IMR-90 (cell line): Measurements from ENCODE around the gene GGN. TPM values are rescaled to one million over a fixed set of nuclear protein-coding genes. Genes with fewer than 3 reads are reported as not detected.

Experiments
- ATAC-seq: fragments of 200-7000 bp; cut with Tn5 transposase; 2 replicates; pipeline ENCODE4 v1.9.1; 2020; ENCODE audit warnings: low read depth, mild to moderate bottlenecking, moderate library complexity
- BruUV-seq: library from RNA; stranded (reverse); fragments of 400-500 nt; replicated peaks from 2 replicates; lab custom pipeline; 2021; lab: Mats Ljungman, UMichigan
- CTCF ChIA-PET: fragments of 300-600 bp; formaldehyde crosslinking; extraction: SDS; loops from one replicate; lab custom pipeline; 2021; ENCODE audit warnings: antibody characterized with exemption; lab: Yijun Ruan, JAX
- POLR2A ChIA-PET: fragments of 300-600 bp; sonication (Branson Sonifier 250); formaldehyde crosslinking; loops from one replicate; lab custom pipeline; 2022; ENCODE audit warnings: antibody characterized with exemption; ENCODE audit not compliant: unreplicated experiment; lab: Charles Lee
- DNase-seq: peaks from one replicate; pipeline ENCODE4 v3.0.0; 2013
- H2AFZ ChIP-seq: replicated peaks from 2 replicates; pipeline ENCODE3; 2013; ENCODE audit warnings: low read length, mild to moderate bottlenecking; ENCODE audit not compliant: poor library complexity
- H2AK5ac ChIP-seq: 2 replicates; pipeline ENCODE4 v1.6.1; 2013; ENCODE audit warnings: low read depth, low read length, inconsistent platforms
- H2AK9ac ChIP-seq: replicated peaks from 2 replicates; pipeline ENCODE3; 2013; ENCODE audit warnings: mild to moderate bottlenecking, low read depth, low read length, moderate library complexity; ENCODE audit not compliant: poor library complexity
- H2BK120ac ChIP-seq: 2 replicates; pipeline ENCODE4 v1.6.1; 2013; ENCODE audit warnings: low read depth, low read length, inconsistent platforms
- H2BK15ac ChIP-seq: 3 replicates; pipeline ENCODE4 v1.6.1; 2013; ENCODE audit warnings: low read depth, low read length, inconsistent platforms
- H2BK20ac ChIP-seq: 2 replicates; pipeline ENCODE4 v1.6.1; 2013; ENCODE audit warnings: low read depth, mild to moderate bottlenecking, inconsistent platforms, low read length, moderate library complexity
- H2BK5ac ChIP-seq: 2 replicates; pipeline ENCODE4 v1.6.1; 2013; ENCODE audit warnings: mild to moderate bottlenecking, low read depth, low read length, inconsistent platforms; ENCODE audit not compliant: poor library complexity, severe bottlenecking
- H3K14ac ChIP-seq: replicated peaks from 2 replicates; pipeline ENCODE4 v1.6.1; 2013; ENCODE audit warnings: low read depth, low read length, inconsistent platforms
- H3K18ac ChIP-seq: 2 replicates; pipeline ENCODE4 v1.6.1; 2013; ENCODE audit warnings: low read depth, low read length, control low read depth
- H3K23ac ChIP-seq: 2 replicates; pipeline ENCODE4 v1.6.1; 2013; ENCODE audit warnings: low read depth, low read length, inconsistent platforms
- H3K27ac ChIP-seq: 2 replicates; pipeline ENCODE4 v1.5.1; 2013; ENCODE audit warnings: mild to moderate bottlenecking, control low read depth, low read length; ENCODE audit not compliant: insufficient read depth
- H3K27me3 ChIP-seq: 2 replicates; pipeline ENCODE4 v1.6.1; 2013; ENCODE audit warnings: low read length; ENCODE audit not compliant: control insufficient read depth, insufficient read depth
- H3K36me3 ChIP-seq: 2 replicates; pipeline ENCODE4 v1.6.1; 2013; ENCODE audit warnings: low read length, mixed read lengths; ENCODE audit not compliant: control insufficient read depth, insufficient read depth
- H3K4ac ChIP-seq: 2 replicates; pipeline ENCODE4 v1.6.1; 2013; ENCODE audit warnings: low read depth, low read length, inconsistent platforms
- H3K4me1 ChIP-seq: 2 replicates; pipeline ENCODE4 v1.6.1; 2013; ENCODE audit warnings: low read length, mixed read lengths; ENCODE audit not compliant: control insufficient read depth, insufficient read depth
- H3K4me2 ChIP-seq: 2 replicates; pipeline ENCODE4 v1.6.1; 2013; ENCODE audit warnings: low read depth, mild to moderate bottlenecking, control low read depth, low read length, moderate library complexity
- H3K4me3 ChIP-seq: 2 replicates; pipeline ENCODE4 v1.5.1; 2013; ENCODE audit warnings: low read depth, mild to moderate bottlenecking, control low read depth, low read length, moderate library complexity; ENCODE audit not compliant: insufficient read depth
- H3K56ac ChIP-seq: 2 replicates; pipeline ENCODE4 v1.6.1; 2013; ENCODE audit warnings: low read length, inconsistent platforms; ENCODE audit not compliant: insufficient read depth; ENCODE audit errors: extremely low read depth
- H3K79me1 ChIP-seq, 2 experiments: 2 replicates each; pipeline ENCODE4 v1.6.1; 2013; ENCODE audit warnings: low read length in 2 of 2, inconsistent platforms in 1 of 2, low read depth in 1 of 2
- H3K9ac ChIP-seq: 2 replicates; pipeline ENCODE4 v1.6.1; 2013; ENCODE audit warnings: low read depth, low read length, control low read depth
- H3K9me1 ChIP-seq: 2 replicates; pipeline ENCODE4 v1.6.1; 2013; ENCODE audit warnings: low read length, inconsistent platforms; ENCODE audit not compliant: insufficient read depth
- H3K9me3 ChIP-seq: 2 replicates; pipeline ENCODE4 v1.6.1; 2013; ENCODE audit warnings: low read length; ENCODE audit not compliant: control insufficient read depth, insufficient read depth
- H4K20me1 ChIP-seq: 2 replicates; pipeline ENCODE4 v1.6.1; 2013; ENCODE audit warnings: low read length, inconsistent platforms; ENCODE audit not compliant: insufficient read depth
- H4K5ac ChIP-seq: 2 replicates; pipeline ENCODE4 v1.6.1; 2013; ENCODE audit warnings: mild to moderate bottlenecking, low read depth, low read length, control low read depth
- H4K8ac ChIP-seq, 2 experiments: 2 replicates each; pipeline ENCODE4 v1.6.1; 2013; ENCODE audit warnings: low read depth in 2 of 2, low read length in 2 of 2, control low read depth in 1 of 2, inconsistent platforms in 1 of 2
- H4K91ac ChIP-seq: 2 replicates; pipeline ENCODE4 v1.6.1; 2013; ENCODE audit warnings: low read depth, low read length, inconsistent platforms; ENCODE audit not compliant: insufficient read depth
- BHLHE40 ChIP-seq: fragments of 150-350 bp; IDR thresholded peaks from 2 replicates; pipeline ENCODE4 v1.6.1; 2016; ENCODE audit warnings: mild to moderate bottlenecking, low read depth, low read length
- CEBPB ChIP-seq: IDR thresholded peaks from 2 replicates; pipeline ENCODE4 v1.6.1; 2012; ENCODE audit warnings: low read depth, low read length, improper control_type of control experiment
- ELK1 ChIP-seq: fragments of 150-350 bp; IDR thresholded peaks from 2 replicates; pipeline ENCODE4 v1.6.1; 2016; ENCODE audit warnings: low read depth, mild to moderate bottlenecking, low read length, moderate library complexity, borderline replicate concordance
- FOS ChIP-seq: fragments of 150-350 bp; IDR thresholded peaks from 2 replicates; pipeline ENCODE4 v1.6.1; 2016; ENCODE audit warnings: low read depth, low read length
- MAZ ChIP-seq: IDR thresholded peaks from 2 replicates; pipeline ENCODE4 v1.6.1; 2012; ENCODE audit warnings: low read depth, mild to moderate bottlenecking, low read length, improper control_type of control experiment, moderate library complexity, borderline replicate concordance
- MXI1 ChIP-seq: IDR thresholded peaks from 2 replicates; pipeline ENCODE4 v1.6.1; 2012; ENCODE audit warnings: low read depth, mild to moderate bottlenecking, low read length, moderate library complexity, borderline replicate concordance
- NFE2L2 ChIP-seq: fragments of 150-350 bp; IDR thresholded peaks from 2 replicates; pipeline ENCODE4 v1.6.1; 2016; ENCODE audit warnings: low read depth, mild to moderate bottlenecking, low read length
- POLR2A ChIP-seq: IDR thresholded peaks from 2 replicates; pipeline ENCODE4 v1.6.1; 2012; ENCODE audit warnings: mild to moderate bottlenecking, low read depth, low read length
- RAD21 ChIP-seq: IDR thresholded peaks from 2 replicates; pipeline ENCODE4 v1.6.1; 2012; ENCODE audit warnings: low read length, improper control_type of control experiment
- RFX5 ChIP-seq: IDR thresholded peaks from 2 replicates; pipeline ENCODE4 v1.8.0; 2012; ENCODE audit warnings: low read depth, mild to moderate bottlenecking, low read length, moderate library complexity
- WGBS, 2 experiments: methylation state at CpG; one replicate each; pipeline versions ENCODE4 v1.1.5 to v1.1.7; 2013; ENCODE audit warnings: missing lambda C conversion rate in 2 of 2; ENCODE audit not compliant: insufficient read length in 1 of 2; ENCODE audit errors: extremely low coverage in 2 of 2; 5-methylcytosine and 5-hydroxymethylcytosine counted together
- dilution Hi-C: fragments of 300-500 bp; cut with HindIII; formaldehyde crosslinking; loops from one replicate; pipeline ENCODE4 v1.14.3; 2018; ENCODE audit warnings: low sequenced_read_pairs; ENCODE audit not compliant: unreplicated experiment
- in situ Hi-C: fragments of 300-500 bp; cut with MboI; formaldehyde crosslinking; loops from 3 replicates; pipeline ENCODE4 v1.14.3; 2019; ENCODE audit warnings: low sequenced_read_pairs, inconsistent platforms, mixed read lengths
- intact Hi-C: fragments of 100-400 bp; cut with micrococcal nuclease; formaldehyde crosslinking; loops from 2 replicates; pipeline ENCODE4 v1.10.0; 2022
- polyA plus RNA-seq, 3 experiments: library from polyadenylated mRNA; depleted of rRNA; stranded (reverse); fragments of >200 nt; gene quantifications; 2 replicates each; pipeline ENCODE4 v1.2.3, GENCODE V29; 2012; ENCODE audit warnings: low replicate concordance in 1 of 3
- total RNA-seq: library from RNA; depleted of rRNA; stranded (reverse); fragments of >200 nt; gene quantifications from 2 replicates; pipeline ENCODE4 v1.2.3, GENCODE V29; 2012
- TF ChIP-seq, protein P1 (sequence below): conservative IDR thresholded peaks from 2 replicates; pipeline ENCODE4 v1.5.1; 2012; ENCODE audit warnings: mild to moderate bottlenecking, low read depth, low read length, improper control_type of control experiment

The GGN gene
- total and polyA plus RNA-seq, 2 of the 4 experiments (the other 2 are of a cell fraction), result under 0.01 to 0.65 TPM

DNA sequence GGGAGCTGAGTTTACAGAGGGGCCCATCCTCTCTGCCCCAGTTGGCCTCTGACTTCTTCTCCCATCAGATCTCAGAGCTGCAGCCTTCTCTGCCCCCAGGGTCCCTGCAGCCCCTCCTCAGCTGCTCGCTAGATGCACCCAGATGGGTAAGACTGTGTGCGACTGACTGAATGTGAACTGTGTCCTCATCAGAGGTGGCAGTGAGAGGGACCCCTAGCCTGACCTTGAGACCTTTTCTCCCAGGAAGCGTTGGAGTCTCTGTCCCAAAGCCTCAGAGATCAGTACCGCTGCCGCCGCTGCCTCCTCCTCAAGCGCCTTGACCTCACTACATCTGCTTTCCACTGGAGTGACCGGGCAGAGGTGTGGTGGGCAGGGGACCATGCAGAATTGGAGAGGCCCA, 17.4 kb upstream of the GGN start:
- CTCF ChIA-PET, result interaction anchor here (0.5 to 0.8 kb wide), 2 partner anchors 12 to 229 kb away, joined by 3 to 4 read pairs; no protein-coding TSS in a partner anchor
- Histone ChIP-seq H2BK15ac (no peak overlapping the region), H3K4ac (no peak overlapping the region), H2BK20ac (no peak overlapping the region), H3K9me3 (no peaks in the 10 kb centered on the region), H3K4me3 (no peak overlapping the region), H3K4me1 (no peaks in the 10 kb centered on the region), H2AFZ (no peak overlapping the region), H3K36me3 (peaks cover 11% of the 10 kb centered on the region; the same call in 1 of the 2 replicates), H2BK120ac (no peak overlapping the region), H3K18ac (no peak overlapping the region), H4K5ac (no peak overlapping the region), H4K8ac (no peak overlapping the region), H3K14ac (no peak overlapping the region), H4K91ac (no peak overlapping the region), H3K27ac (no peak overlapping the region), H3K79me1 (peaks cover 6 to 12% of the 10 kb centered on the region in 2 experiments; a peak in 3 of 4 replicates), H3K23ac (no peak overlapping the region), H2BK5ac (no peak overlapping the region), H3K9ac (no peak overlapping the region), H2AK9ac (no peak overlapping the region), H3K9me1 (0 out of 2 replicates have a peak, but pooled peaks cover 3% of the 10 kb centered on the region), H2AK5ac (no peak overlapping the region), H3K4me2 (no peak overlapping the region), H3K56ac (no peak overlapping the region), H4K20me1 (no peaks in the 10 kb centered on the region), H3K27me3 (no peaks in the 10 kb centered on the region)
- POLR2A ChIA-PET, result no interaction called here
- DNase-seq (no peak), ATAC-seq (no peak)
- dilution Hi-C loops (no loop called here), intact Hi-C loops (no loop called here), in situ Hi-C loops (loop anchor here (25.0 kb wide), 1 partner anchor 532 kb away; the partner anchor contains the start of genes MRPS12 and SARS2)
- no TSS peak for BruUV-seq
- 80% methylated on average over 2 of the region's 8 CpGs; no CpG with 5 or more reads in 1 of the 2 experiments for WGBS, 2 experiments
- TF ChIP-seq RFX5, result no peak
- TF ChIP-seq MAZ, result no peak
- TF ChIP-seq, protein P1, sequence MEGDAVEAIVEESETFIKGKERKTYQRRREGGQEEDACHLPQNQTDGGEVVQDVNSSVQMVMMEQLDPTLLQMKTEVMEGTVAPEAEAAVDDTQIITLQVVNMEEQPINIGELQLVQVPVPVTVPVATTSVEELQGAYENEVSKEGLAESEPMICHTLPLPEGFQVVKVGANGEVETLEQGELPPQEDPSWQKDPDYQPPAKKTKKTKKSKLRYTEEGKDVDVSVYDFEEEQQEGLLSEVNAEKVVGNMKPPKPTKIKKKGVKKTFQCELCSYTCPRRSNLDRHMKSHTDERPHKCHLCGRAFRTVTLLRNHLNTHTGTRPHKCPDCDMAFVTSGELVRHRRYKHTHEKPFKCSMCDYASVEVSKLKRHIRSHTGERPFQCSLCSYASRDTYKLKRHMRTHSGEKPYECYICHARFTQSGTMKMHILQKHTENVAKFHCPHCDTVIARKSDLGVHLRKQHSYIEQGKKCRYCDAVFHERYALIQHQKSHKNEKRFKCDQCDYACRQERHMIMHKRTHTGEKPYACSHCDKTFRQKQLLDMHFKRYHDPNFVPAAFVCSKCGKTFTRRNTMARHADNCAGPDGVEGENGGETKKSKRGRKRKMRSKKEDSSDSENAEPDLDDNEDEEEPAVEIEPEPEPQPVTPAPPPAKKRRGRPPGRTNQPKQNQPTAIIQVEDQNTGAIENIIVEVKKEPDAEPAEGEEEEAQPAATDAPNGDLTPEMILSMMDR, result no peak
- TF ChIP-seq BHLHE40, result no peak
- no peak for TF ChIP-seq NFE2L2
- no peak for TF ChIP-seq RAD21
- no peak for TF ChIP-seq ELK1
- TF ChIP-seq CEBPB, result no peak
- TF ChIP-seq FOS, result no peak
- TF ChIP-seq MXI1, result no peak
- TF ChIP-seq POLR2A, result no peak
